ENCODE measurements around the gene RPTOR. TPM values are rescaled to one million over a fixed set of nuclear protein-coding genes. Genes with fewer than 3 reads are reported as not detected.

The RPTOR gene
- total RNA-seq, 1 donor from 2014 or later, result 65.9 TPM

- Mint-ChIP-seq H3K36me3 (ENCODE audit: low read depth) (peaks cover 30% of the 10 kb centered on the region), H3K9me3 (no peaks in the 10 kb centered on the region), H3K27me3 (no peaks in the 10 kb centered on the region), H3K4me3 (no peak overlapping the region), H3K27ac (no peak overlapping the region), H3K4me1 (peaks cover 5% of the 10 kb centered on the region)
- ChIA-PET CTCF (no interaction called here), POLR2A (no interaction called here)
- DNase-seq (no peak), ATAC-seq (ENCODE audit: low read depth) (no peak)
- TF ChIP-seq CTCF (IDR thresholded peaks at IDR 0.05), result no peak
- intact Hi-C loops (cut with micrococcal nuclease), result no loop called here
Observed at GRCh38 chr17:80629298-80630028, 84.8 kb downstream of the RPTOR start.

- no peak overlapping the region for H3K4me3 Mint-ChIP-seq
- CTCF ChIA-PET, result no interaction called here
- POLR2A ChIA-PET, result no interaction called here
- no peak for TF ChIP-seq CTCF (IDR thresholded peaks at IDR 0.05)
- DNase-seq (no peak), ATAC-seq (ENCODE audit: low read depth) (no peak)
- H3K36me3 Mint-ChIP-seq (ENCODE audit: low read depth), result peaks cover 23% of the 10 kb centered on the region
- H3K27me3 Mint-ChIP-seq, result no peaks in the 10 kb centered on the region
- H3K27ac Mint-ChIP-seq, result no peak overlapping the region
- H3K4me1 Mint-ChIP-seq, result peaks cover 5% of the 10 kb centered on the region
- H3K9me3 Mint-ChIP-seq, result no peaks in the 10 kb centered on the region
- intact Hi-C loops (cut with micrococcal nuclease), result no loop called here
Observed at GRCh38 chr17:80630560-80631120, 86.0 kb downstream of the RPTOR start.

GRCh38 chr17:80631142-80632045 is 86.8 kb downstream of the RPTOR start:
- no peaks in the 10 kb centered on the region for H3K27me3 Mint-ChIP-seq
- TF ChIP-seq CTCF (IDR thresholded peaks at IDR 0.05), result no peak
- POLR2A ChIA-PET, result no interaction called here
- no peak overlapping the region for H3K27ac Mint-ChIP-seq
- peaks cover 18% of the 10 kb centered on the region for H3K36me3 Mint-ChIP-seq (ENCODE audit: low read depth)
- H3K4me3 Mint-ChIP-seq, result no peak overlapping the region
- peaks cover 6% of the 10 kb centered on the region for H3K4me1 Mint-ChIP-seq
- no peaks in the 10 kb centered on the region for H3K9me3 Mint-ChIP-seq
- DNase-seq (no peak), ATAC-seq (ENCODE audit: low read depth) (no peak)
- intact Hi-C loops (cut with micrococcal nuclease), result no loop called here
- CTCF ChIA-PET, result no interaction called here

- Mint-ChIP-seq H3K36me3 (ENCODE audit: low read depth) (peaks cover 12% of the 10 kb centered on the region), H3K9me3 (no peaks in the 10 kb centered on the region)
Observed at GRCh38 chr17:80632046-80632581, 87.5 kb downstream of the RPTOR start.

More at GRCh38 chr17:80632046-80632581, 87.5 kb downstream of the RPTOR start:
- TF ChIP-seq CTCF (IDR thresholded peaks at IDR 0.05), result no peak
- Mint-ChIP-seq H3K4me1 (peaks cover 12% of the 10 kb centered on the region), H3K4me3 (no peak overlapping the region), H3K27ac (no peak overlapping the region), H3K27me3 (no peaks in the 10 kb centered on the region)
- DNase-seq, result no peak
- ChIA-PET CTCF (no interaction called here), POLR2A (no interaction called here)
- intact Hi-C loops (cut with micrococcal nuclease), result no loop called here
- no peak for ATAC-seq (ENCODE audit: low read depth)
